Measurements from ENCODE around the gene SPTBN5. TPM values are rescaled to one million over a fixed set of nuclear protein-coding genes. Genes with fewer than 3 reads are reported as not detected.
A peak's percentile ranks its signal among the peaks of the same experiment; 100 is the strongest.

Gene SPTBN5
- total RNA-seq, 1 donor from 2014 or later = 2.1 TPM

GRCh38 chr15:41811432-41812195 lies 82.2 kb downstream of the SPTBN5 start:
- intact Hi-C loops (cut with DNase I) = loop anchor here (5.0 kb wide), 1 partner anchor 39 kb away; the partner anchor contains the start of gene MAPKBP1
- H3K4me3 ChIP-seq = no peak overlapping the region
- ATAC-seq = peak; percentile 90 to 93
- peak; percentile 88 for DNase-seq
- TF ChIP-seq, protein P1, sequence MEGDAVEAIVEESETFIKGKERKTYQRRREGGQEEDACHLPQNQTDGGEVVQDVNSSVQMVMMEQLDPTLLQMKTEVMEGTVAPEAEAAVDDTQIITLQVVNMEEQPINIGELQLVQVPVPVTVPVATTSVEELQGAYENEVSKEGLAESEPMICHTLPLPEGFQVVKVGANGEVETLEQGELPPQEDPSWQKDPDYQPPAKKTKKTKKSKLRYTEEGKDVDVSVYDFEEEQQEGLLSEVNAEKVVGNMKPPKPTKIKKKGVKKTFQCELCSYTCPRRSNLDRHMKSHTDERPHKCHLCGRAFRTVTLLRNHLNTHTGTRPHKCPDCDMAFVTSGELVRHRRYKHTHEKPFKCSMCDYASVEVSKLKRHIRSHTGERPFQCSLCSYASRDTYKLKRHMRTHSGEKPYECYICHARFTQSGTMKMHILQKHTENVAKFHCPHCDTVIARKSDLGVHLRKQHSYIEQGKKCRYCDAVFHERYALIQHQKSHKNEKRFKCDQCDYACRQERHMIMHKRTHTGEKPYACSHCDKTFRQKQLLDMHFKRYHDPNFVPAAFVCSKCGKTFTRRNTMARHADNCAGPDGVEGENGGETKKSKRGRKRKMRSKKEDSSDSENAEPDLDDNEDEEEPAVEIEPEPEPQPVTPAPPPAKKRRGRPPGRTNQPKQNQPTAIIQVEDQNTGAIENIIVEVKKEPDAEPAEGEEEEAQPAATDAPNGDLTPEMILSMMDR (IDR thresholded peaks at IDR 0.05) = peak; percentile 91
- H3K9me3 ChIP-seq = no peaks in the 10 kb centered on the region
- peaks cover 40% of the 10 kb centered on the region for H3K36me3 ChIP-seq
- no peaks in the 10 kb centered on the region for H3K27me3 ChIP-seq (ENCODE audit: low read depth)
- no peak overlapping the region for H3K27ac ChIP-seq
- no peaks in the 10 kb centered on the region for H3K4me1 ChIP-seq

DNA sequence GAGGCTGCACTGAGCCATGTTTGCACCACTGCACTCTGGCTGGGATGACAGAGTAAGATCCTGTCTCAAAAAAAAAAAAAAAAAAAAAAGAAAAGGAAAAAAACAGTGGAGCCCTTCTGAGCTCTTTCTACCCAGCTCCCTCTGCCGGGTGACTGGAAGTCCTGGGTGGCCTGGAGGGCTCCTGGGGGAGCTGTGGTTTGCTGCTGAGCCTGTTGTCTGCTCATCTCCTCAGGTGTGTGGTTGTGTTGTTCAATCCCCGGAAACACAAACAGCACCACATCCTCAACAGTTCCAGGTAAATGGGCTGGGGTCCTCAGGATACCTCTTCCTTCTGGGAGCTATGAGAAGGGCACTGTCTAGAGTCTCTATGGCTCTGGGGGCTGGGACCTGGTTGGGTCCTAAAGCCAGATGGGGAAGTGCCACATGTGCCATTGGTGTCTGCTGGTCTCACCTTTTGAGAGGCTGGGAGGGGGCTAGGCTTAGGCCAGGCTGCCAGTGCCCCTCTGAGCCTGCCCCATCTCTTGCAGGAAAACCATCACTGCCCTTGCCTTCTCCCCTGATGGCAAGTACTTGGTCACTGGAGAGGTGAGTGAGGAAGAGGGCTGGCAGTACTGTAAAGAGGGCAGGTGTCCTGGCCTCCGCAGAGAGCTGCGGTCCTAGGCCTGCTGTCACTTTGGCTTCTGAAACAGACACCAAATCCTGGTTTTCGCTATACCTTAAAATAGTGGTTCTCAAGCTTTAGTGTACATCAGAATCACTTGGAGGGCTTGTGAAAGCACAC lies 83.0 kb downstream of the SPTBN5 start:
- H3K36me3 ChIP-seq = peaks cover 33% of the 10 kb centered on the region

GRCh38 chr15:41809526-41810220 lies 84.2 kb downstream of the SPTBN5 start:
- no peaks in the 10 kb centered on the region for H3K4me1 ChIP-seq
- intact Hi-C loops (cut with DNase I) = loop anchor here (5.0 kb wide), 1 partner anchor 37 kb away; the partner anchor contains the start of gene MAPKBP1
- ATAC-seq = no peak
- peaks cover 22% of the 10 kb centered on the region for H3K36me3 ChIP-seq
- TF ChIP-seq, protein P1 (IDR thresholded peaks at IDR 0.05) = no peak
- H3K27ac ChIP-seq = no peak overlapping the region
- DNase-seq = no peak
- H3K27me3 ChIP-seq (ENCODE audit: low read depth) = no peaks in the 10 kb centered on the region
- H3K4me3 ChIP-seq = no peak overlapping the region
- no peaks in the 10 kb centered on the region for H3K9me3 ChIP-seq

More for the DNA sequence above, 83.0 kb downstream of the SPTBN5 start:
- ATAC-seq = peak in 1 of 2 donors; percentile 5
- Histone ChIP-seq H3K27me3 (ENCODE audit: low read depth) (no peaks in the 10 kb centered on the region), H3K4me1 (no peaks in the 10 kb centered on the region), H3K27ac (no peak overlapping the region), H3K4me3 (no peak overlapping the region), H3K9me3 (no peaks in the 10 kb centered on the region)
- TF ChIP-seq, protein P1 (IDR thresholded peaks at IDR 0.05) = no peak
- DNase-seq = no peak
- intact Hi-C loops (cut with DNase I) = loop anchor here (5.0 kb wide), 1 partner anchor 39 kb away; the partner anchor contains the start of gene MAPKBP1

- DNase-seq = no peak
- no peaks in the 10 kb centered on the region for H3K9me3 ChIP-seq
- intact Hi-C loops (cut with DNase I) = no loop called here
- H3K27me3 ChIP-seq (ENCODE audit: low read depth) = no peaks in the 10 kb centered on the region
- H3K4me3 ChIP-seq = no peak overlapping the region
- no peaks in the 10 kb centered on the region for H3K4me1 ChIP-seq
- H3K36me3 ChIP-seq = peaks cover 16% of the 10 kb centered on the region
- TF ChIP-seq, protein P1 (IDR thresholded peaks at IDR 0.05) = no peak
- no peak for ATAC-seq
- H3K27ac ChIP-seq = no peak overlapping the region
Measured at GRCh38 chr15:41809121-41809520, 84.7 kb downstream of the SPTBN5 start.

Measured in lower lobe of right lung (tissue), 2 donors.